Endothelial cell of umbilical vein (primary cell): ENCODE data around the gene MICALL2. TPM values are rescaled to one million over a fixed set of nuclear protein-coding genes. Genes with fewer than 3 reads are reported as not detected.

Source experiments
- Bru-seq: library from RNA; stranded (reverse); fragments of 400-500 nt; gene quantifications from one replicate; lab custom pipeline; 2021; lab: Mats Ljungman, UMichigan
- BruChase-seq, 2 experiments: library from RNA; stranded (reverse); fragments of 400-500 nt; gene quantifications; one replicate each; lab custom pipeline; 2021; lab: Mats Ljungman, UMichigan
- BruUV-seq: library from RNA; stranded (reverse); fragments of 400-500 nt; replicated peaks from 2 replicates; lab custom pipeline; 2021; lab: Mats Ljungman, UMichigan
- CTCF ChIA-PET: fragments of 300-600, 350-600 bp; sonication (Branson Sonifier 250); formaldehyde crosslinking; loops from one replicate; lab custom pipeline; 2021; ENCODE audit warnings: antibody characterized with exemption, inconsistent platforms; lab: Charles Lee
- POLR2A ChIA-PET: fragments of 300-600, 350-600 bp; sonication (Branson Sonifier 250); formaldehyde crosslinking; loops from one replicate; lab custom pipeline; 2021; ENCODE audit warnings: antibody characterized with exemption, inconsistent platforms; lab: Charles Lee
- DNase-seq: peaks from one replicate; pipeline ENCODE4 v3.0.0-alpha.2; 2011; ENCODE audit warnings: low read depth, low spot score
- FAIRE-seq: peaks from 2 replicates; lab custom pipeline; 2011; peaks lifted over from hg19 to GRCh38; lab: Jason Lieb, UNC
- H2AFZ ChIP-seq: 2 replicates; pipeline ENCODE4 v1.6.0; 2012; ENCODE audit warnings: low read depth, low read length, control low read depth, inconsistent platforms
- H3K27ac ChIP-seq: 2 replicates; pipeline ENCODE4 v1.5.1; 2011; ENCODE audit warnings: low read depth, mild to moderate bottlenecking, control low read depth, low read length, moderate library complexity; ENCODE audit not compliant: insufficient read depth
- H3K27me3 ChIP-seq, 2 experiments: 2 replicates each; pipeline versions ENCODE4 v1.6.0 to v1.6.1; 2011; ENCODE audit warnings: low read length in 2 of 2, mixed read lengths in 1 of 2; ENCODE audit not compliant: control insufficient read depth in 2 of 2, insufficient read depth in 2 of 2
- H3K36me3 ChIP-seq, 2 experiments: 2 replicates in 1 of 2; 3 replicates in 1 of 2; pipeline ENCODE4 v1.5.1; 2011; ENCODE audit warnings: low read length in 2 of 2, mild to moderate bottlenecking in 1 of 2, moderate library complexity in 1 of 2; ENCODE audit not compliant: control insufficient read depth in 2 of 2, insufficient read depth in 2 of 2; ENCODE audit errors: extremely low read depth in 1 of 2
- H3K4me1 ChIP-seq: 3 replicates; pipeline ENCODE4 v1.5.1; 2011; ENCODE audit warnings: mild to moderate bottlenecking, low read length; ENCODE audit not compliant: control insufficient read depth, insufficient read depth; ENCODE audit errors: extremely low read depth
- H3K4me2 ChIP-seq: 2 replicates; pipeline ENCODE4 v1.6.1; 2011; ENCODE audit warnings: low read length, control low read depth, mixed read lengths; ENCODE audit not compliant: insufficient read depth
- H3K4me3 ChIP-seq, 3 experiments: fragments of 200-600 bp in 1 of 3; sonication (generic), shearing (Covaris generic) in 1 of 3; replicated peaks in 1 of 3; 2 replicates each; pipeline ENCODE4 v1.5.1; 2011 to 2016; ENCODE audit warnings: control low read depth in 3 of 3, low read length in 3 of 3, mild to moderate bottlenecking in 2 of 3, inconsistent platforms in 1 of 3, low read depth in 1 of 3, moderate library complexity in 1 of 3; ENCODE audit not compliant: insufficient read depth in 1 of 3
- H3K79me2 ChIP-seq: 2 replicates; pipeline ENCODE4 v1.6.0; 2012; ENCODE audit warnings: low read length, inconsistent platforms; ENCODE audit not compliant: control insufficient read depth, insufficient read depth
- H3K9ac ChIP-seq: replicated peaks from 2 replicates; pipeline ENCODE3; 2011; ENCODE audit warnings: low read length, control low read depth; ENCODE audit not compliant: insufficient read depth; ENCODE audit errors: extremely low read depth
- H3K9me1 ChIP-seq: replicated peaks from 3 replicates; pipeline ENCODE4 v1.6.0; 2011; ENCODE audit warnings: mild to moderate bottlenecking, low read length; ENCODE audit not compliant: control insufficient read depth, insufficient read depth; ENCODE audit errors: extremely low read depth
- H3K9me3 ChIP-seq: replicated peaks from 2 replicates; pipeline ENCODE4 v1.5.1; 2012; ENCODE audit warnings: low read length, inconsistent platforms; ENCODE audit not compliant: control insufficient read depth, insufficient read depth
- H4K20me1 ChIP-seq: replicated peaks from 2 replicates; pipeline ENCODE3; 2011; ENCODE audit warnings: mild to moderate bottlenecking, low read length; ENCODE audit not compliant: control insufficient read depth, insufficient read depth; ENCODE audit errors: extremely low read depth
- CTCF ChIP-seq, 2 donors: IDR thresholded peaks; 1 replicate in 1 of 2; 2 replicates in 1 of 2; pipeline ENCODE4 v1.5.1; 2011; ENCODE audit warnings: low read length in 2 of 2, mild to moderate bottlenecking in 2 of 2, moderate library complexity in 2 of 2, control low read depth in 1 of 2, inconsistent platforms in 1 of 2, low read depth in 1 of 2; ENCODE audit not compliant: insufficient read depth in 1 of 2; ENCODE audit errors: extremely low read depth in 1 of 2
- EZH2 ChIP-seq: IDR thresholded peaks from 2 replicates; pipeline ENCODE4 v1.6.1; 2012; ENCODE audit warnings: borderline replicate concordance, low read depth, mild to moderate bottlenecking, moderate library complexity, low read length, inconsistent platforms; ENCODE audit not compliant: severe bottlenecking
- FOS ChIP-seq: IDR thresholded peaks from 2 replicates; pipeline ENCODE4 v1.6.1; 2011; ENCODE audit warnings: mild to moderate bottlenecking, low read length, moderate library complexity, borderline replicate concordance; ENCODE audit not compliant: insufficient read depth
- GATA2 ChIP-seq: IDR thresholded peaks from 2 replicates; pipeline ENCODE4 v1.7.0; 2011; ENCODE audit warnings: low read depth, mild to moderate bottlenecking, moderate library complexity, mixed read lengths, low read length; ENCODE audit not compliant: insufficient read length, insufficient read depth
- JUN ChIP-seq: IDR thresholded peaks from 2 replicates; pipeline ENCODE4 v1.6.1; 2011; ENCODE audit warnings: borderline replicate concordance, low read depth; ENCODE audit not compliant: insufficient read length, insufficient read depth
- MAX ChIP-seq: IDR thresholded peaks from 2 replicates; pipeline ENCODE4 v1.6.1; 2011; ENCODE audit not compliant: insufficient read depth, insufficient read length
- MYC ChIP-seq: IDR thresholded peaks from one replicate; pipeline ENCODE4 v1.6.1; 2011; ENCODE audit warnings: mild to moderate bottlenecking, low read depth, low read length
- POLR2A ChIP-seq: IDR thresholded peaks from 2 replicates; pipeline ENCODE4 v1.6.1; 2012; ENCODE audit warnings: low read depth, mild to moderate bottlenecking, control low read depth, low read length
- POLR2AphosphoS5 ChIP-seq: IDR thresholded peaks from 2 replicates; pipeline ENCODE4 v1.6.1; 2012; ENCODE audit warnings: low read depth, mild to moderate bottlenecking, control low read depth, low read length, moderate library complexity; ENCODE audit not compliant: insufficient read depth
- dilution Hi-C: fragments of 300-500 bp; cut with MboI; formaldehyde crosslinking; loops from one replicate; pipeline ENCODE4 v1.15.0; 2019; ENCODE audit warnings: low sequenced_read_pairs; ENCODE audit not compliant: extremely low pct_ligation_motif_present
- intact Hi-C: fragments of 100-400 bp; cut with micrococcal nuclease; formaldehyde crosslinking; loops from one replicate; pipeline ENCODE4 v1.10.0; 2022
- long read RNA-seq: library from polyadenylated mRNA; stranded (forward); transcript quantifications from one replicate; pipeline ENCODE4 v2.0.0, GENCODE V29; 2021
- polyA minus RNA-seq, 3 experiments: library from RNA; depleted of rRNA, polyadenylated mRNA; stranded (reverse); fragments of >200 nt; gene quantifications; 1 replicate in 1 of 3; 2 replicates in 2 of 3; pipeline ENCODE4 v1.2.3, GENCODE V29; 2011
- polyA plus RNA-seq, 4 experiments: library from polyadenylated mRNA; depleted of rRNA in 3 of 4; stranded (reverse) in 3 of 4; unstranded in 1 of 4; fragments of >200 nt; gene quantifications; 2 replicates each; pipeline versions ENCODE4 v1.2.1 to v1.2.3, GENCODE V29; 2011 to 2012; ENCODE audit warnings: missing spikeins in 1 of 4
- total RNA-seq: library from RNA; stranded (reverse); gene quantifications from 2 replicates; pipeline ENCODE4 v1.2.3, GENCODE V29; 2021

The MICALL2 gene
- total RNA-seq (46.3 and 58.7 TPM in 2 replicates), polyA plus RNA-seq (29.8 and 37.3 TPM in 2 replicates), polyA minus RNA-seq (34.6 and 58.7 TPM in 2 replicates), Bru-seq, nascent RNA (percentile 50 among the genes with signal in this experiment), BruChase-seq, experiment 1, labeled RNA remaining after a 6-hour chase (percentile 88 among the genes with signal in this experiment), BruChase-seq, experiment 2, labeled RNA remaining after a 2-hour chase (percentile 79 among the genes with signal in this experiment)
- polyA plus RNA-seq (2011; cell fraction: cytosol; rRNA removed): 7.5 and 14.2 TPM in 2 replicates
- 205 and 206 TPM in 2 replicates for polyA plus RNA-seq (2011; cell fraction: nucleus; rRNA removed)
- polyA plus RNA-seq (2012): 15.0 and 21.0 TPM in 2 replicates
- polyA minus RNA-seq (2011; cell fraction: cytosol; rRNA and poly(A)+ RNA removed): 7.1 TPM
- 39.3 and 58.9 TPM in 2 replicates for polyA minus RNA-seq (2011; cell fraction: nucleus; rRNA and poly(A)+ RNA removed)
- long read RNA-seq, transcript MICALL2-201 (17 exons, 3,121 nt): major isoform, 11 of 69 reads
- long read RNA-seq, partial matches to known transcripts: 17 of 69 reads
- long read RNA-seq, other reads (novel, unspliced or antisense): 40 of 69 reads

GRCh38 chr7:1458683-1459511 is at the start of gene MICALL2:
TSS of gene MICALL2 (minus strand) at chr7:1459470. CDS start at chr7:1459326, 144 bp downstream.
- Histone ChIP-seq H3K79me2 (peaks cover 41% of the 10 kb centered on the region), H3K9me1 (no peaks in the 10 kb centered on the region), H3K9ac (peak within 1 kb of the TSS; percentile 66), H3K27ac (peak within 1 kb of the TSS; percentile 78), H2AFZ (peak within 1 kb of the TSS; percentile 64), H3K4me2 (peak within 1 kb of the TSS; percentile 67), H3K4me1 (peaks cover 41% of the 10 kb centered on the region), H3K27me3 (no peaks in the 10 kb centered on the region), H3K9me3 (no peaks in the 10 kb centered on the region), H3K36me3 (no peaks in the 10 kb centered on the region), H4K20me1 (no peaks in the 10 kb centered on the region), H3K4me3 (peak within 1 kb of the TSS; percentile 37 to 81 (median 57))
- ChIA-PET POLR2A (no interaction called here), CTCF (interaction anchor here (3.6 to 7.9 kb wide), 2 partner anchors 16 to 27 kb away, joined by 23 to 65 read pairs; no protein-coding TSS in a partner anchor)
- TSS peak; percentile 54 for BruUV-seq
- intact Hi-C loops (loop anchor here (1.0 to 2.0 kb wide), 3 partner anchors 36 to 74 kb away; partner anchors contain the start of gene INTS1), dilution Hi-C loops (no loop called here)
- TF ChIP-seq GATA2 (no peak), JUN (peak; percentile 53), POLR2AphosphoS5 (peak; percentile 90), POLR2A (peak; percentile 97), MYC (no peak), EZH2 (no peak), CTCF (IDR thresholded peaks at IDR 0.05; ENCODE audit: extremely low read depth in 1 of 2, insufficient read depth in 1 of 2, low read depth in 1 of 2, low read length in 2 of 2) (no peak), FOS (peak; percentile 97), MAX (no peak)
- peak; percentile 88 for DNase-seq
- peak; percentile 94 for FAIRE-seq
